Lower leg skin (tissue), 4 donors: ENCODE results near the gene GRIN1. TPM values are rescaled to one million over a fixed set of nuclear protein-coding genes. Genes with fewer than 3 reads are reported as not detected.
"Not testable (repeated sequence)": the region's sequence is repeated elsewhere in the genome, so short reads cannot be mapped to it uniquely, and the experiment has no call there.

Experiments used
- DNase-seq, 2 donors: peaks; one replicate each; pipeline ENCODE4 v3.0.0-alpha.2; 2019; ENCODE audit warnings: low spot score in 2 of 2
- H3K4me3 ChIP-seq: fragments of 200-600 bp; sonication (generic); 2 replicates; pipeline ENCODE4 v1.5.1; 2017; ENCODE audit warnings: mild to moderate bottlenecking, low read depth; ENCODE audit not compliant: poor library complexity, severe bottlenecking
- CTCF ChIP-seq, 3 donors: fragments of 450-650 bp; IDR thresholded peaks; one replicate each; pipeline ENCODE4 v1.5.1; 2016; ENCODE audit warnings: antibody characterized with exemption in 3 of 3, mild to moderate bottlenecking in 3 of 3, moderate library complexity in 2 of 3
- POLR2A ChIP-seq, 2 donors: fragments of 450-650 bp; IDR thresholded peaks; one replicate each; pipeline ENCODE4 v1.6.1; 2016 to 2017; ENCODE audit warnings: antibody characterized with exemption in 2 of 2, mild to moderate bottlenecking in 1 of 2, moderate library complexity in 1 of 2
- WGBS, 2 donors: methylation state at CpG; one replicate each; pipeline ENCODE4 v1.1.5; 2018; 5-methylcytosine and 5-hydroxymethylcytosine counted together
- intact Hi-C: fragments of 100-400 bp; cut with DNase I; formaldehyde crosslinking; loops from one replicate; pipeline ENCODE4 v1.15.0; 2023; ENCODE audit warnings: low total_unique reads
- total RNA-seq, 4 donors: library from RNA; depleted of rRNA; stranded (reverse); fragments of >200 nt; gene quantifications; one replicate each; pipeline ENCODE4 v1.1.0, GENCODE V29; 2016

Gene GRIN1
- total RNA-seq, 4 donors from 2014 or later: 0.10 to 2.4 (median 0.49) TPM; not detected in 1

DNA sequence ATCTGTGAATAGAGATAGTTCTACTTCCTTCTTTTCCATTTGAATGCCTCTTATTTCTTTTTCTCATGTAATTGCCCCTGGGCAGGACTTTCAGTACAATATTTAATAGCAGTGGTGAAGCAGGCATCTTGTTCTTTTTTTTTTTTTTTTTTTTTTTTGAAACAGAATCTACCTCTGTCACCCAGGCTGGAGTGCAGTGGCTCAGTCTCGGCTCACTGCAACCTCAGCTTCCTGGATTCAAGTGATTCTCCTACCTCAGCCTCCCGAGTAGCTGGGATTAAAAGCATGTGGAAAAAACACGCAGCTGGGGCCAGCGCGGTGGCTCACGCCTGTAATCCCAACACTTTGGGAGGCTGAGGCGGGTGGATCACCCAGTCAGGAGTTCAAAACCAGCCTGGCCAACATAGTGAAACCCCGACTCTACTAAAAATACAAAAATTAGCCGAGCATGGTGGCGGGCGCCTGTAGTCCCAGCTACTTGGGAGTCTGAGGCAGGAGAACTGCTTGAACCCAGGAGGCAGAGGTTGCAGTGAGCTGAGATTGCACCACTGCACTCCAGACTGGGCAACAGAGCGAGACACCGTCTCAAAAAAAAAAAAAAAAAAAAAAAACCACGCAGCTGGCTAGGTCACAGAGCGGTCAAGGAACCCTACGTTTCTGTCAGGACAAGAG, 16.0 kb upstream of the GRIN1 start:
- intact Hi-C loops, DNase-seq, H3K4me3 ChIP-seq: not testable (repeated sequence)
- 85 to 86% methylated on average over 16 of the region's 16 CpGs for WGBS, 2 donors

DNA sequence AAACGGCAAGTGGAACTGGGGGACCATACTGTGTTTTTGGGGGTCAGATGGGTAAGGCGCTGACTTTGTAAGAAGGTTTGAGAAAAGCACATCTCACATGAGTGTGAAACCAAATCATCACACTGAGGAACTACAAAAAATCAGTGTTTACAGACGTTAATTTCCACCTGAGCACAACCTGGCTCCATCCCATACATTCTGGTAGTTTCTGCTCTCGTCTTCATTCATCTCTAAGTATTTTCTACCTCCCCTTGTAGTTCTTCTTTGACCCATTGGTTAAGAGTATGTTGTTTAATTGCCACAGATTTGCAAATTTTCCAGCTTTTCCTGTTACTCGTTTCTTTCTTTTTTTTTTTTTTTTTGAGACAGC, 15.5 kb upstream of the GRIN1 start:
- H3K4me3 ChIP-seq: no peak overlapping the region
- intact Hi-C loops: no loop called here
- no peak for DNase-seq
- no peak for TF ChIP-seq POLR2A (IDR thresholded peaks at IDR 0.05)
- TF ChIP-seq CTCF (IDR thresholded peaks at IDR 0.05): no peak
- 74 to 79% methylated on average over 5 of the region's 5 CpGs for WGBS, 2 donors

DNA sequence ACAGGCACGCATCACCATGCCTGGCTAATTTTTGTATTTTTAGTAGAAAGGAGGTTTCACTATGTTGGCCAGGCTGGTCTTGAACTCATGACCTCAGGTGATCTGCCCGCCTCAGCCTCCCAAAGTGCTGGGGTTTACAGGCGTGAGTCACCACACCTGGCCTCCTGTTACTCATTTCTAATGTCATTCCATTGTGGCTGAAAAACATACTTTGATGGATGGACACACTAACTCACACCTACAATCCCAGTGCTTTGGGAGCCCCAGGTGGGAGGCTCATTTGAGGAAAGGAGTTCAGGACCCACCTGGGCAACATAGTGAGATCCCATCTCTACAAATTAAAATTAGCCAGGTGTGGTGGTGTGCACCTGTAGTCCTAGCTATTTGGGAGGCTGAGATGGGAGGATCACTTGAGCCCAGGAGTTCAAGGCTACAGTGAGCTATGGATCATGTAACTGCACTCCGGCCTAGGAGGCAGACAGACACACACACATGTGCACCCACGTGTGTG, 14.9 kb upstream of the GRIN1 start:
- intact Hi-C loops, DNase-seq, H3K4me3 ChIP-seq: not testable (repeated sequence)
- 91% methylated on average over 5 of the region's 5 CpGs for WGBS, 2 donors

DNA sequence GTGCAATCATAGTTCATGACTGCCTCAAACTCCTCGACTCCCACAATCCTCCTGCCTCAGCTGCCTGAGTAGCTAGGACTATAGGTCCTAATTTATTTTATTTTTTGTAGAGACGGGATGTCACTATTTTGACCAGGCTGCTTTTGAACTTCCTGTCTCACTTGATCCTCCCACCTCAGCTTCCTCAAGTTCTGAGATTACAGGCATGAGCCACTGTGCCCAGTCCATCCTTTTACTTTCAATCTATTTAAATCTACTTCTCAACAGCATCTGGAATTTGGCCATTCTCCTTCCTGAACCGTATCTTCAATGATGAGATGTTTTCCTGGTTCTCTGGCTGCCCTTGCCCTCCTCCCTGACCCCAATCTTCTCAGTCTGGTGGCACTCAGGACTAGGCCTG, 12.2 kb upstream of the GRIN1 start:
- intact Hi-C loops: no loop called here
- no peak for DNase-seq
- no peak for TF ChIP-seq CTCF (IDR thresholded peaks at IDR 0.05)
- no peak for TF ChIP-seq POLR2A (IDR thresholded peaks at IDR 0.05)
- 53 to 54% methylated on average over 3 of the region's 3 CpGs for WGBS, 2 donors
- no peak overlapping the region for H3K4me3 ChIP-seq

DNA sequence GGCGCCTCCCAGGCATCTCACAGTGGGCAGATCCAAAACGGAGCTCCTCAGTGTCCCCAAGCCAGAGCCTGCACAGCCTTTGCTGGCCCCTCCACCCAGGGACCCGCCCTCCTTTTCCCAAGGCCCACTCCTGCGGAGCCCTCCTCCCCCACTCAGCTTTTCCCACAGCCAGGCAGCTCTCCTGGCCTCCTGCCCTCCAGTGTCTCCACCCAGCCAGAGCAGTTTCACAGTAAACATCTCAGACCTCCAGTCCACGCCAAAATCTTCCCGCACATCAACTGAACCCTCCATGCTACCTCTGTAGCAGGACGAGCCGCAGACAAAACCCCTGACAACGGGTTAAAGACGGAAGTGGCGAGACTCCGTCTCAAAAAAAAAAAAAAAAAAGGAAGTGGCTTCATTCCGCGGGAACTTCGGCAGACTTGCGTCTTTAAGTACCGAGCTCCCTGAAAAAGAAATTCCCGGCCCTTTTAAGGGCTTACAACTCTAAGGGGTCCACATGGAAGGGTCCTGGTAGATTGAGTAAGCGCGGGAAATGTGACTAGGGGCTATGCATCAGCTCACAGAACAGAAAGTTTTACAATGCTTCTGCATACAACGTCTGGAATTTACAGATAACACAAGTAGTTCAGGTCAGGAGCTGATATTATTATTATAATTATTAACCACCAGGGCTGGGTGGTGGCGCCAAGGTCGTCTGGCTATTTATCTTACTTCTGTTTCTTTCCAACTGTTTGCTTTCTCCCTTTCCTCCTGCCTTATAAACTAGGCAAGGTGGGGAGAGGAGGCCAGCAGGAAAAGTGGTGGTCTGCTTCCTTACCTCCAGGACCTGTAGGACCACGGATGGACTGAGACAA, 11.4 kb upstream of the GRIN1 start:
- intact Hi-C loops: no loop called here
- no peak for TF ChIP-seq POLR2A (IDR thresholded peaks at IDR 0.05)
- TF ChIP-seq CTCF (IDR thresholded peaks at IDR 0.05): no peak
- H3K4me3 ChIP-seq: no peak overlapping the region
- 50 to 51% methylated on average over 24 of the region's 24 CpGs for WGBS, 2 donors
- no peak for DNase-seq

- no peak for DNase-seq
- no peak overlapping the region for H3K4me3 ChIP-seq
- TF ChIP-seq CTCF (IDR thresholded peaks at IDR 0.05) (no peak), POLR2A (IDR thresholded peaks at IDR 0.05) (no peak)
- intact Hi-C loops: no loop called here
- WGBS, 2 donors: 61 to 62% methylated on average over 19 of the region's 19 CpGs
Measured at GRCh38 chr9:137128158-137128861, 10.6 kb upstream of the GRIN1 start.
